Natural killer cell treated with Interleukin-12 subunit alpha and Interleukin-12 subunit beta and Interleukin-15 and Interleukin-18, amount 100 ng/mL, for 72 hours (primary cell): ENCODE data around the gene ZNF469. TPM values are rescaled to one million over a fixed set of nuclear protein-coding genes. Genes with fewer than 3 reads are reported as not detected.
"Not testable (repeated sequence)": the region's sequence is repeated elsewhere in the genome, so short reads cannot be mapped to it uniquely, and the experiment has no call there.

Experiments used
- ATAC-seq, 2 donors: fragments of 150-1000 bp; cut with Tn5 transposase in 1 of 2; sonication (Bioruptor Pico), chemical (Tn5 transposase) in 1 of 2; 2 replicates each; pipeline ENCODE4 v1.10.0; 2021
- DNase-seq: peaks from one replicate; pipeline ENCODE4 v3.0.0; 2022; ENCODE audit warnings: low spot score
- H3K27ac Mint-ChIP-seq, 2 donors: 1 replicate in 1 of 2; 2 replicates in 1 of 2; pipeline ENCODE4 v1.8.0; 2022; ENCODE audit warnings: mixed read lengths in 2 of 2, mild to moderate bottlenecking in 1 of 2, moderate library complexity in 1 of 2
- H3K27me3 Mint-ChIP-seq, 2 donors: 1 replicate in 1 of 2; 2 replicates in 1 of 2; pipeline ENCODE4 v1.8.0; 2022; ENCODE audit warnings: mixed read lengths in 2 of 2
- H3K36me3 Mint-ChIP-seq: one replicate; pipeline ENCODE4 v1.8.0; 2022; ENCODE audit warnings: mixed read lengths
- H3K4me1 Mint-ChIP-seq, 2 donors: 1 replicate in 1 of 2; 2 replicates in 1 of 2; pipeline ENCODE4 v1.8.0; 2022; ENCODE audit warnings: low read depth in 2 of 2, mixed read lengths in 2 of 2, mild to moderate bottlenecking in 1 of 2
- H3K4me3 Mint-ChIP-seq: one replicate; pipeline ENCODE4 v1.8.0; 2022; ENCODE audit warnings: mixed read lengths
- H3K9me3 Mint-ChIP-seq: 2 replicates; pipeline ENCODE4 v1.8.0; 2022; ENCODE audit warnings: mixed read lengths
- total RNA-seq, 2 donors: library from RNA; stranded (reverse); gene quantifications; one replicate each; pipeline ENCODE4 v1.2.3, GENCODE V29; 2022

ZNF469 gene
- total RNA-seq, 2 donors from 2014 or later, result 3.0 to 6.1 TPM

DNA sequence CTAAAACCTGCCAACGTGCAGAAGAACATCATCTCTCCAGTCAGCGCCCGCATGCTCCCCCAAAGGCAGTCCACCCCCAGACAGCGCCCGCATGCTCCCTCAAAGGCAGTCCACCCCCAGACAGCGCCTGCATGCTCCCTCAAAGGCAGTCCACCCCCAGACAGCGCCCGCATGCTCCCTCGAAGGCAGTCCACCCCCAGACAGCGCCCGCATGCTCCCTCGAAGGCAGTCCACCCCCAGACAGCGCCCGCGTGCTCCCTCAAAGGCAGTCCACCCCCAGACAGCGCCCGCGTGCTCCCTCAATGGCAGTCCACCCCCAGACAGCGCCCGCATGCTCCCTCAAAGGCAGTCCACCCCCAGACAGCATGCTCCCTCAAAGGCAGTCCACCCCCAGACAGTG, 22.4 kb upstream of the ZNF469 start:
- H3K27me3 Mint-ChIP-seq, result peaks cover 8 to 38% of the 10 kb centered on the region in 2 donors
- H3K9me3 Mint-ChIP-seq, DNase-seq, ATAC-seq, H3K27ac Mint-ChIP-seq, H3K4me3 Mint-ChIP-seq, H3K4me1 Mint-ChIP-seq: not testable (repeated sequence)
- peaks cover 10% of the 10 kb centered on the region for H3K36me3 Mint-ChIP-seq

GRCh38 chr16:88360999-88361398, 21.8 kb upstream of the ZNF469 start:
- no peak for ATAC-seq
- no peaks in the 10 kb centered on the region for H3K9me3 Mint-ChIP-seq
- peaks cover 10% of the 10 kb centered on the region for H3K36me3 Mint-ChIP-seq
- H3K4me1 Mint-ChIP-seq, result peaks cover 0 to 4% of the 10 kb centered on the region in 2 donors
- H3K4me3 Mint-ChIP-seq, result no peak overlapping the region
- no peak overlapping the region for H3K27ac Mint-ChIP-seq
- no peak for DNase-seq
- H3K27me3 Mint-ChIP-seq, result peaks cover 8 to 38% of the 10 kb centered on the region in 2 donors

DNA sequence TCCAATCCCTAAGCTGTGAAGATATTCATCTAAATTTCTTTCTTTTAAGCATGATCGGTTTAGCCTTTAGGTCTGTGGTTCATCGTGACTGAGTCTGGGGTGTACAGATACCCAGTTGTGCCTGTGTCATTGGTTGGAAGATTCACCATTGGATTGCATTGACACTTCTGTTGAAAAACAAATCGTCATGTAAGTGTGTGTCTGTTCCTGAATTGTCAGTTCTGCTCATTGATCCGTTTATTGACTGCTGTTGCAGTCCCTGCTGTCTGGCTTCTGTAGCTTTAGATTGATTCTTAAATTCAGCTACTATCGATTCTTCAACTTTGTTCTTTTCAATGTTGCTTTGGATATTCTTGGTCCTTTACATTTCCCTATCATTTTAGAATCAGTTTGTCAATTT, 21.0 kb upstream of the ZNF469 start:
- Mint-ChIP-seq H3K4me1 (peaks cover 0 to 4% of the 10 kb centered on the region in 2 donors), H3K27ac (no peak overlapping the region), H3K27me3 (peaks cover 8 to 38% of the 10 kb centered on the region in 2 donors), H3K9me3 (no peaks in the 10 kb centered on the region), H3K36me3 (peaks cover 10% of the 10 kb centered on the region), H3K4me3 (no peak overlapping the region)
- DNase-seq (no peak), ATAC-seq (no peak)

DNA sequence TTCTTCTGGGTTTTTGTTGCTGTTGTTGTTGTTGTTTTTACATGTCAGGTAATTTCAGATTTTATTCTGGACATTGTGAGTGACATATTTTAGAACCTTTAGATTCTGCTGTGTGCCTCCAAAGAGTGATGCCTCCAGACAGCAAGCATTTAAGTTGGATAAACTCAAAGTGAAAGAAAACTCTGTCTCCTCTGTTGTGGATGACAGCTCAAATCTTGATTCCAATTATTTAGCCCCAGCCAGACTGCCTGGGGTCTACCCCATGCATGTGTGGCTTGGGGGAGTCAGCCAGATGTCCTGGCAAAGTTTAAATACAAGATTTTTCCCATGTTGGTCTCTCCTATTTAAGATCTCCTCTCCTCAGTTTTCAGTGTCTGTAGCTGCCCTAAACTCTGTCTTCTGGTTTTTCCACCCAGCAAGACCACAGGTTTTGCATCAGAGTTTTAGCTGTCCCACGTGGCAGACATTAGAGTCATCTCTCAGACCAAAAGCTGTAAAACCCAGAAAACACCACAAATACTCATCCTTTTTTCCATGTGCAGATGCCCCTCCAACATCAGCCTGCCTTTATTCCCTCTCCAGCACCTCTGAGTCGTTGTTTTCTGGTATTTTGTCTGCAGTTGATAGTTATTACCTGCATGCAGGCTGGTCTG, 19.4 kb upstream of the ZNF469 start:
- Mint-ChIP-seq H3K9me3 (no peaks in the 10 kb centered on the region), H3K4me3 (no peak overlapping the region), H3K36me3 (peaks cover 10% of the 10 kb centered on the region), H3K27me3 (peaks cover 8 to 38% of the 10 kb centered on the region in 2 donors), H3K4me1 (peaks cover 0 to 4% of the 10 kb centered on the region in 2 donors), H3K27ac (no peak overlapping the region)
- DNase-seq (no peak), ATAC-seq (no peak)

DNA sequence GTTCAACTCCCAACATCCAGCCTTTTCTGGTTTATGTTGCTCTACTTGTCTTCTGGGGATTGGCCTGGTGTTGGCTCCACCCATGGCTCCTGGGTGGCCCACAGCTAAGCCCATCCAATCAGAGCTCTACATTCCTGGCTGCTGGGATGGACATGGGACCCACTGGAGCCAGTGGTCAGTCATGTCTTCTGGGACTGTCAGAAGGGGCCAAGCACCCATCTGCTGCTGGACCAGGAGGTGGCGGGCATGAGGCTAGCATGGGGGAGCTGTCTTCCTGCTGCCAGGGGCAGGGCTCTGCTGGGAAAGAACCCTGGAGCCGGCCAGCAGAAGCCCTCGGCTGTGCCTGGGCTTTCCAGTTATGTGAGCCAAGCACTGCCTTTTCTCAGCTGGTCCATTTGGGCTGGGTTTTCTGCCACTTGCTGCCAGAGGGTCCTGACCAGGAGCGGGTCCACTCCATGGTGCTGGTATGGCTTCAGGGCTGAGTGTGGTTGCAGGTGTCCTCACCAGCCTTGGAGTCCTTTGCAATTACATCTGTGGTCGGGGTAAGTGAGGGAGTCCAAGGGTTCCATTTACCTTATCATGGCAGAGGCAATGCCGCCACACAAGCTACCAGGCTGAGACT, 17.4 kb upstream of the ZNF469 start:
- Mint-ChIP-seq H3K4me1 (peaks cover 0 to 4% of the 10 kb centered on the region in 2 donors), H3K9me3 (no peaks in the 10 kb centered on the region), H3K4me3 (no peak overlapping the region), H3K27me3 (peaks cover 8 to 28% of the 10 kb centered on the region in 2 donors), H3K27ac (no peak overlapping the region), H3K36me3 (peaks cover 10% of the 10 kb centered on the region)
- DNase-seq, result no peak
- no peak for ATAC-seq

GRCh38 chr16:88366032-88366703, 16.6 kb upstream of the ZNF469 start:
- Mint-ChIP-seq H3K4me1 (peaks cover 0 to 4% of the 10 kb centered on the region in 2 donors), H3K9me3 (no peaks in the 10 kb centered on the region), H3K27me3 (peaks cover 8 to 28% of the 10 kb centered on the region in 2 donors), H3K36me3 (peaks cover 10% of the 10 kb centered on the region), H3K4me3 (no peak overlapping the region), H3K27ac (no peak overlapping the region)
- ATAC-seq, result no peak
- no peak for DNase-seq

DNA sequence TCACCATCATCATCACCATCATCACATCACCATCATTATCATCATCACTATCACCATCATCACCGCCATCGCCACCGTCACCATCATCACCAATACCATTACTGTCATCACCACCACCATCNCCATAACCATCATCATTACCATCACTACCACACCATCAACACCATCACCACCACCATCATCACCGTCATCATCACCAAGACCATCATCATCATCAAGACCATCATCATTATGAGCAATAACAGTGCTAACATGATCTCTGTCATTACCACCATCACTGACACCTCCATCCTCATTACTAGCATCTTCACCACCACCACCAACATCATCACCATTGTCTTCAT, 16.1 kb upstream of the ZNF469 start:
- H3K36me3 Mint-ChIP-seq, result peaks cover 10% of the 10 kb centered on the region
- H3K4me1 Mint-ChIP-seq, result peaks cover 0 to 4% of the 10 kb centered on the region in 2 donors
- no peaks in the 10 kb centered on the region for H3K9me3 Mint-ChIP-seq
- H3K27ac Mint-ChIP-seq, result no peak overlapping the region
- H3K4me3 Mint-ChIP-seq, result no peak overlapping the region
- no peak for ATAC-seq
- DNase-seq, result no peak
- H3K27me3 Mint-ChIP-seq, result peaks cover 8 to 23% of the 10 kb centered on the region in 2 donors

DNA sequence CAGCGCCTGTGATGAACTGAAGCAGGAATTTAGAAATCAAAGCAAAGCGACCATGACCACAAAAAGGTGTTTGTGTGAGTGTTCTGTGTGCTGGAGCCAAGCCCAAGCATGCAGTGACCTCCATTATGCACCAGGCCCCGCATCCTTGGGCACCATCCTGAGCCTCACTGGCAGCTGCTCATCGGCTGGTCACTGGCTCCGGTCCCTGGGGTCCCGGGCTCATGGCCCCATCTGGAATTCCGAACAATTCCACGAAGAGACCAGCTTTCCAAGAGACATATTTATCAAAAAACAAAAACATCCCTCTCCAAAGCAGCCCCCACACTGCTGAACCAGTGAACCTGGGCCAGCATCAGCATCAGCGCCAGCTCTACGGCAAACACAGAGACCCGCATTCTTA, 15.2 kb upstream of the ZNF469 start:
- no peak for DNase-seq
- Mint-ChIP-seq H3K36me3 (peaks cover 8% of the 10 kb centered on the region), H3K9me3 (no peaks in the 10 kb centered on the region), H3K27me3 (peaks cover 6 to 14% of the 10 kb centered on the region in 2 donors), H3K4me3 (no peak overlapping the region), H3K4me1 (peaks cover 0 to 4% of the 10 kb centered on the region in 2 donors), H3K27ac (no peak overlapping the region)
- no peak for ATAC-seq

GRCh38 chr16:88368036-88368435, 14.7 kb upstream of the ZNF469 start:
- Mint-ChIP-seq H3K9me3 (no peaks in the 10 kb centered on the region), H3K27ac (no peak overlapping the region)
- no peak for ATAC-seq

DNA sequence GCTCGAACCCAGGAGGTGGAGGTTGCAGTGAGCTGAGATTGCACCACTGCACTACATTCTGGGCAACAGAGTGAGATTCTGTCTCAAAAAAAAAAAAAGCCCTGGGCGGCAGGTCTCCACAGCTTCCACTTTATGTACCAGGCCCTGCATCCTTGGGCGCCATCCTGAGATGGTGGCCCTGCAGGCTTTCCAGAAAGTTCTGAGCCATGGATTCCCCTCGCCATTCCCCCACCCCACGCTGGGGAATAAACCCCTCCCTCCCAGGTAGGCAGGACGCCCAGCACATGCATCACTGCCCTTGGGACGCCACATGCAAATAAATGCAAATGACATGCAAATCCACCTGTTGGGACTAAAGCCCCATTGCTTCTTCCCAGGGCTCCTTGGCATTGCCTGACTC, 13.8 kb upstream of the ZNF469 start:
- Mint-ChIP-seq H3K4me3 (no peak overlapping the region), H3K27ac (no peak overlapping the region), H3K27me3 (peaks cover under 1 to 2% of the 10 kb centered on the region in 2 donors), H3K4me1 (peaks cover 0 to under 1% of the 10 kb centered on the region in 2 donors), H3K36me3 (no peaks in the 10 kb centered on the region), H3K9me3 (no peaks in the 10 kb centered on the region)
- no peak for ATAC-seq
- DNase-seq, result no peak

More at GRCh38 chr16:88368036-88368435, 14.7 kb upstream of the ZNF469 start:
- DNase-seq, result no peak
- Mint-ChIP-seq H3K36me3 (peaks cover 4% of the 10 kb centered on the region), H3K27me3 (peaks cover 6 to 10% of the 10 kb centered on the region in 2 donors), H3K4me1 (peaks cover 0 to 4% of the 10 kb centered on the region in 2 donors), H3K4me3 (no peak overlapping the region)

DNA sequence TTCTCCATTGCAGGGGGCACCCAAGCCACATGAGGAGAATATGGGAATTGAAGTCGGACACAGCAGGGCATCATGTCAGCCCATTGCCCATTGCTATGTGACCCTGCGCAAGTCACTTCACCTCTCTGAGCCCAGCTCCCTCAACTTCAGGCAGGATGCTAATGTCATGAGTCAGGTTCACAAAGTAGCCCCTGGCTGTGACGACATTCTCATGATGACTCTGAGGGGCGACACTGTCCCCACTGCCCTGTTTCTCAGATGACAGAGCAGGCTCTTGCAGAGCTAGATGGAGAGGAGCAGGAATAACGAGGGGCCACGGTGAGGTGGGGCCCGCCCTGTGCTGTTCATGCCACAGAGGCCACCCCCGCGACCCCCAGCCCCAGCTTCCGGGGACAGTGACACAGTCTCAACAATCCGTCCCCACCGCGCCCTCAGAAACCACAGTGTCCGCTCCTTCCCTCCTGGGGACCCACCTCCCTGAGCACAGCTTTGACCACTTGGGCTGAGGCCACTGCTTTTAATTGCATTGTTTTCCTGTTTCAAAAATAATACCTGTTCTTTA, 13.2 kb upstream of the ZNF469 start:
- DNase-seq (no peak), ATAC-seq (no peak)
- Mint-ChIP-seq H3K27ac (no peak overlapping the region), H3K4me1 (peaks cover 0 to 4% of the 10 kb centered on the region in 2 donors), H3K4me3 (no peak overlapping the region), H3K27me3 (peaks cover 3 to 7% of the 10 kb centered on the region in 2 donors), H3K36me3 (no peaks in the 10 kb centered on the region), H3K9me3 (no peaks in the 10 kb centered on the region)

- ATAC-seq (no peak), DNase-seq (no peak)
- Mint-ChIP-seq H3K4me3 (no peak overlapping the region), H3K9me3 (no peaks in the 10 kb centered on the region), H3K36me3 (no peaks in the 10 kb centered on the region), H3K27ac (no peak overlapping the region), H3K4me1 (peaks cover 0 to 4% of the 10 kb centered on the region in 2 donors), H3K27me3 (peaks cover 3 to 7% of the 10 kb centered on the region in 2 donors)
Measured at GRCh38 chr16:88370365-88370764, 12.4 kb upstream of the ZNF469 start.

GRCh38 chr16:88372522-88372921, 10.2 kb upstream of the ZNF469 start:
- ATAC-seq (no peak), DNase-seq (no peak)
- Mint-ChIP-seq H3K9me3 (no peaks in the 10 kb centered on the region), H3K4me1 (peaks cover 0 to 4% of the 10 kb centered on the region in 2 donors), H3K36me3 (no peaks in the 10 kb centered on the region), H3K4me3 (no peak overlapping the region), H3K27ac (no peak overlapping the region), H3K27me3 (peaks cover 3 to 7% of the 10 kb centered on the region in 2 donors)

GRCh38 chr16:88373211-88373610, 9.5 kb upstream of the ZNF469 start:
- H3K4me1 Mint-ChIP-seq, result peaks cover 0 to 4% of the 10 kb centered on the region in 2 donors
- H3K9me3 Mint-ChIP-seq, result no peaks in the 10 kb centered on the region
- no peak for ATAC-seq
- no peak overlapping the region for H3K4me3 Mint-ChIP-seq
- H3K27me3 Mint-ChIP-seq, result peaks cover 3 to 7% of the 10 kb centered on the region in 2 donors
- no peak overlapping the region for H3K27ac Mint-ChIP-seq
- no peak for DNase-seq
- H3K36me3 Mint-ChIP-seq, result no peaks in the 10 kb centered on the region
